Measurements from ENCODE around the gene DIAPH1.
A peak's percentile ranks its signal among the peaks of the same experiment; 100 is the strongest.

The DIAPH1 gene

GRCh38 chr5:141640051-141640415, 21.2 kb upstream of the DIAPH1 start:
- DNase-seq (ENCODE audit: low read depth in 1 of 2, low spot score in 1 of 2), result no peak

GRCh38 chr5:141639357-141640050, 20.7 kb upstream of the DIAPH1 start:
- no peak for DNase-seq (ENCODE audit: low read depth in 1 of 2, low spot score in 1 of 2)

- no peak for DNase-seq (ENCODE audit: low read depth in 1 of 2, low spot score in 1 of 2)
These were observed 20.0 kb upstream of the DIAPH1 start for GRCh38 chr5:141638771-141639170.

GRCh38 chr5:141637767-141638419, 19.1 kb upstream of the DIAPH1 start:
- DNase-seq (ENCODE audit: low read depth in 1 of 2, low spot score in 1 of 2), result peak; percentile 29 to 42

- peak; percentile 18 to 49 for DNase-seq (ENCODE audit: low read depth in 1 of 2, low spot score in 1 of 2)
These were observed 18.4 kb upstream of the DIAPH1 start for GRCh38 chr5:141637123-141637766.

DNA sequence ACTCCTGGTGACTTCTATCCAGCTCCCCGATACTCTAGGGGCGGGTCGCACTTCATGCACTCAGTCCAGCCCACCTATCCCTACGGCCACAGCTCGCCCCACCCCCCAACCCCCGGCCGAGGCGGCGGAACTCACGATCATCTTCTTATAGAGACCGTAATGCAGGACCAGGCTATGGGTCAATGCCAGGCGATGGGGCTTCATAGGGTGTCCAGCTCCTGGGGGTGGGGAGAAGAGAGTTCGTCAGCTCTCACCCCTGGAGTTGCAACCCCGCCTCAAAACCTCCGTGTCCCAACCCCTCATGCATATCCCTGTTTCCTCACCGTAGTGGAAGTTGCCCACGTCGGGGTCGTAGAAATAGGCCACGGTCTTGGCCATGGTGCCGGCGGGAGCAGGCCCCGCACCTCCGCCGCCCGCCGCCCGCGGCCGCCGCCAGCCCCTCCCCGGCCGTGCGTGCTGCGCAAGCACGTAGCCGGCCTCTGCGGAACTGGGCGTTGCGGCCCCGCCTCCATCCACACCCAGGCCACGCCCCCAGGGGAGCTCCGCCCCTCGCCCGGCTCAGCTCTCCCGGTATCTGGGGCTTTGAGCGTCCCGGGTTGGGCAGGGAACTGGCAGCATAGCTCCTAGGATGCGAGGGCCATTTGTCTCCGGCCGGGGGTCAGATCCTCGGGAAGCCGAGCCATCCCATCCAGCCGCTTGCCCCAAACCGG, 17.8 kb upstream of the DIAPH1 start, which contains the start of the genes HDAC3 and RELL2:
HDAC3 (minus strand) TSS at position 437 of the 710 bp plus-strand sequence; CDS start at position 378, 59 bp downstream.
RELL2 (plus strand) TSS at position 585 of the 710 bp plus-strand sequence. CDS start 1,229 bp downstream, outside the sequence.
- DNase-seq (ENCODE audit: low read depth in 1 of 2, low spot score in 1 of 2), result peak; percentile 88 to 91

DNA sequence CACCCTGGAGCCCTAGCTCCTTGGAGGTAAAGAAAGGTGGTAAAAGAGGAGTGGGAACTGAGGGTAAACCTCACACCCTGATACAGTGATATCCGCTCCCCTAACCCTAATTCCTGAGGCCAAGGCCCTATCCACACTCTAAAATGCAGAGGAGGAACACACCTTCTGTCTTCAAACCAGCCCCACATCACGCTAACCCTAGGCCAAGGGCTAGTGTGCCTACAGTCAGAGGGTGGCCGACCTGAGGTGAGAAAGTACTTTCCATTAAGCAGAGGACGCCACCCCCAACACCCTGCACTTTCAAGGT, 17.3 kb upstream of the DIAPH1 start:
- no peak for DNase-seq (ENCODE audit: low read depth in 1 of 2, low spot score in 1 of 2)

- DNase-seq (ENCODE audit: low read depth in 1 of 2, low spot score in 1 of 2), result no peak
These were observed 16.8 kb upstream of the DIAPH1 start for GRCh38 chr5:141635646-141636045.

DNA sequence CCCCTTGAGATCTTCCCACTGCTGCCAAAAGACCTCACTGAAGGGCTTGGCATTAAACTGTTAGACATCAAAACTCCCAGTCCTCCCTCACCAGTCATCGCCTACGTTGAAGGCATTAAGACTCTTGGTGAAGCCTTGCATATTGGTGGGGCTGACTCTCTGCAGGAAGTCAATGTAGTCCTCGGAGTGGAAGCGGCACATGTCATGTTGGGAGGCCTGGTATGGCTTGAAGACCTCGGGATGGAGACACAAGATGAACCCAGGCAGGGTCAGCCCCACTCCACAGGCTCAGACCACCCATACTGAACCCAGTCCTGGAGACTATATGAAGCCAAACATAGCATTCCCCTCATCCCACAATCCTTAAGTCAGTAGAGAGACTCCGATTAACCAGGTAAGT, 15.9 kb upstream of the DIAPH1 start:
- DNase-seq (ENCODE audit: low read depth in 1 of 2, low spot score in 1 of 2), result no peak

GRCh38 chr5:141633871-141634561, 15.2 kb upstream of the DIAPH1 start:
- DNase-seq (ENCODE audit: low read depth in 1 of 2, low spot score in 1 of 2), result no peak

GRCh38 chr5:141632650-141633049, 13.8 kb upstream of the DIAPH1 start:
- no peak for DNase-seq (ENCODE audit: low read depth in 1 of 2, low spot score in 1 of 2)

DNA sequence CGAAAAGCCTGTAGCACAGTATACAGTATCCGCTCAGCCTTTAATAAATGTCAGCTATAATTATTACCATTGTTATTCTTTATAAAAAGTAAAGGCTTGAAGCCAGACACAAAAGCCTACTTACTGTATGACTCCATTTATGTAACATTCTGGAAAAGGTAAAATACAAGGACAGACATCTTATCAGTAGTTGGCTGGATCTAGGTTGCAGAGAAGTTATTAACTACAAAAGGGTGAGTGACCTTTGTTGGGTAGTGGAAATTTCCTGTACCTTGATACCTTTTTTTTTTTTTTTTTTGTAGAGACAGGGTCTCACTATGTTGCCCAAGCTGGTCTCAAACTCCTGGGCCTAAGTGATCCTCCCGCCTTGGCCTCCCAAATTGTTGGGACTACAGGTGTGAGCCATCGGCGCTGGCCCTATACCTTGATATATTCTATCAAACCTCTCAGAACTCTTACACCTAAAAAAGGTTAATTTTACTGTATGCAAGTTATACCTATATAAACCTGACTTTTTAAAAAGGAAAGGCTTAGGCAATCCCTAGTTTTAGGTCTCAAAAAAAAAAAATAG, 11.9 kb upstream of the DIAPH1 start:
- no peak for DNase-seq (ENCODE audit: low read depth in 1 of 2, low spot score in 1 of 2)

GRCh38 chr5:141628175-141628788, 9.5 kb upstream of the DIAPH1 start:
- DNase-seq (ENCODE audit: low read depth in 1 of 2, low spot score in 1 of 2), result no peak

DNA sequence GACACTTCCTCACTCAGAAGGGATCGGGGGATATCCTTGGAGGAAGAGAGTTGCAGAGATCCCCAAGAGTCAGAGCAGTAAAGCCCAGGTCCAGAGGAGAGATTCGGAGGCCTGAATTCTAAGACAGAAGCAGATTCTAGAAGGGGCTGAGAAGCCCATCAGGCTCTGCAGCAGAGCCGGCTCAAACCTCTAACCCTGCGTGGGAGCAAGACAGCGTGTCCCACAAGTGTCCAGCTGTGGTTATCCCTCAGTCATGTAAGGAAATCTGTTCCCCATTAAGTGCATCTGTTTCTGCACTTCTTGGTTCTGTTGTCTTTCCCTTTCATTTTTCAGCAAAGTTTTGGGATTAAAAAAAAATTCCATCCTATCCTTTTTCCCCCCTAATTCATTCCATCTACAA, 4.8 kb upstream of the DIAPH1 start:
- no peak for DNase-seq (ENCODE audit: low read depth in 1 of 2, low spot score in 1 of 2)

DNA sequence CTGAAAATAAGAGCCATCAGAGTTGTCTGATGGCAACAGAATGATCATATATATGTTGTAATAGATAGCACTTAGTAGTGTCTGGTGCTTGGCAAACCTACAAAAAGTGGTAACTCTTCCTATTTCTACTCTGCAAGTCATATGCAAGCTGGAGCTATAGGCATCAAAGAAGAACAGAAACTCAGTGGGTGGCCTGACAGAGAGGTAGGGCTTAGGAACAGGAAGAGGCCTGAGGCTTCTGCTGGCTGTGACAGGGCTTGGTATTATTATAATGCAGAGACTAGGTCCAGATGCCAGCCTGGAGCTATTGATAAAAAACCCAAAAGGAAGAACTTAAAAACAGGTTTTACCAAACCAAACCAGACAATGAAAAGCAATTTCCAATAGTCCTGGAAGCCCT, 4.4 kb upstream of the DIAPH1 start:
- no peak for DNase-seq (ENCODE audit: low read depth in 1 of 2, low spot score in 1 of 2)

DNA sequence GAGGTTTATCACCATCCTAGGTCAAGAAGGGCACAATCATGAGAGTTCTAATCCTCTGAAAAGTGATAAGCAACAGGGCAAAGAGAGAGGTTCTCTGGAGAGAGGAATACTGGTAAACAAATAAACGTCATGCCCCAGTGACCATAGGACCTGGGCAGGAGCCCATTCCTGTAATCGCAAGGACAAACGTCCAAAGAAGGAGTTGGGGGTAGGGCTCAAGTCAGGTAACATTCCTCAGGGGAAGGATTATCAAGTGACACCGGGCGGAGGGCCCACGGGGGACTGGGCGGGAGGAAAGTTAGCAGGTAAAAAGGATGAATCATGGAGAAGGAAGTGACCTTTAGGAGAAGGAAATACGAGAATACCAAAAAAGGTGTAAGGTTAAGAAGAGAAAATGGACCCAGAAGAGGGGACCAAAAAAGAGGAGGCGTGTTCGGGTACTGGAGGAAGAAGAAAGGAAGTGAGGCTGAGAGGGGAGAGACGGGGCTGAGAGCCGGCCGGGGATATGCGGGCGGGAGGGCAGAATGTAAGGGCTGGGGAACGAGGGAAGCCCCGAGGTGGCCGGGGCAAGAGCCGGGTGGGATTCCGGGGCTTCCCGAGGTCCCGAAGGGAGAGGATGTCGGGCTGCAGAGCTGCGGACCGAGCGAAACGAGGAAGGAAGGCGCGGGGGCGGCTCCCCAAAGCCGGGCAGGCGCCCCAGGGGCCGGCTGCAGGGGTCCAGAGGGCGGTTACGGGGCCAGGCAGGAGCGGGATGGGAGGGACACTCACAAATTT, 583 bp downstream of the DIAPH1 start:
- peak in 1 of 2 donors; percentile 34 for DNase-seq (ENCODE audit: low read depth in 1 of 2, low spot score in 1 of 2)

DNA sequence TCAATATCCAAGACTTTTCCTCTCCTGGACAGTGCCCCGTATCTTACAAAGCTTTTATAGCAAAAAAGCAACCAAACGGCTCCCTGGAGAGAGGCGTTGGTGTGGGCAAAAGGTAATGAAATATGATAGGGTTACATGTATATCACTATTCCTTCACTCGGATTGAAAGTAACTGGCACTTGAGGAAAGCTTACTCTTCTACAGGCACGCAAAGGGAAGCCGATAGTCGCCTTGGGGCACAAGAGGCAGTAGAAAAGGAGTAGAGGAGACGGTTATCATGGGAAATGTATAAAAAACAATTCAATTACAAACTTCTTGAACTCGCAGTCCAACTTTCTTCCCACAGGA, 1.1 kb downstream of the DIAPH1 start:
- DNase-seq (ENCODE audit: low read depth in 1 of 2, low spot score in 1 of 2), result no peak

DNA sequence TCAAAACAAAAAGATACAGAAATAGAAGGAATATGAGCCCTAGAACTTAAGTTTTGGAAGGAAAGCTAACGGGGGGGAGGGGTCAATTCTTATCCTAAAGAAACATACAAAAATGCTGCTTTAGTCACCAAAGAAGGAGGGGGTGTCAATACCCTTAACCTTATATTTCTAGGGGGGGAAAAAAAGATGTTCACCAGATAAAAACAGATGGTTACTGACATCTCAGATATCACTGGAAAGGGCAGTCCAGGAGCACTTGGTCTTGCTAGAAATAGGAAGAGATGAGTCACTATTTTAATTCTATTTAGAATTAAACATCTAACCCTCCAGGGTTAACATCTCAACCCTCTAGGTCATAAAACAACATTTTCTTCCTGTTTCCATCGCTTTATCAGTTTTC, 1.7 kb downstream of the DIAPH1 start:
- no peak for DNase-seq (ENCODE audit: low read depth in 1 of 2, low spot score in 1 of 2)

DNA sequence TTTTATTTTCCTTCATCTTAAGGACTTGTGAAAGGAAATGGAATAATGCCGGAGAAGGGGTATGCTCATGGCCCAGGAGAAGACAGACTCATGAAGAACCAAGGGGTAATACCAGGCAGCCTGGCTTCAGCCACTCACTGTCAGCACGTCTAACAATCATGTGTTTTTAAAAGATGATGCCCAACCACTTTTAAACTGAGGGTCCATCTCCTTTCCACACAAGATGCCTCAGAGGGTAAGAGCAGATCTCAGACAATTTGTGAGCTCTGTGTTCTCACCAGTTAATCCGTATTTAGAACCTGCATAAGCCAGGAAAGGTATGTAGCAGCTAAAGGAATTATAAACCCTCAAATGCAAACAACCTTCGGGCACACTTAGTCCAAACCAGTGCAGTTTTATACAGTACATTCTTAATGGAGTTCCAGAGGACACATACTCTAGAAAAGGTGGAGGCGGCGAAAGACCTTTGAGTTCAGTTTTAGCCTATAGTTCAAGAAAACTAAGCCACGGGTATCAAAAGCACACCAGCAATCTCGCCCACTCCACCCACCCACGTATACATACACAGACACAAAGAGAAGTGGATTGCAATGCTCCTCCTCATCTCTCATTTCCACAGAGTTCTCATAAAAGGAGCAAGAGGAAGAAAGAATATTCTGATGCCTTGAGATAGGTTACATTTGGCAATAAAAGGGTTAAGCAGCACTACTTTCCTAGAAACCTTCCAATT, 2.6 kb downstream of the DIAPH1 start:
- no peak for DNase-seq (ENCODE audit: low read depth in 1 of 2, low spot score in 1 of 2)

All from activated T-helper 1 cell treated with anti-CD3 and anti-CD28 coated beads, Interleukin-2, amount 50 U/mL, for 16 hours (primary cell).